ENCODE measurements around the gene KCNB1.

Gene KCNB1

DNA sequence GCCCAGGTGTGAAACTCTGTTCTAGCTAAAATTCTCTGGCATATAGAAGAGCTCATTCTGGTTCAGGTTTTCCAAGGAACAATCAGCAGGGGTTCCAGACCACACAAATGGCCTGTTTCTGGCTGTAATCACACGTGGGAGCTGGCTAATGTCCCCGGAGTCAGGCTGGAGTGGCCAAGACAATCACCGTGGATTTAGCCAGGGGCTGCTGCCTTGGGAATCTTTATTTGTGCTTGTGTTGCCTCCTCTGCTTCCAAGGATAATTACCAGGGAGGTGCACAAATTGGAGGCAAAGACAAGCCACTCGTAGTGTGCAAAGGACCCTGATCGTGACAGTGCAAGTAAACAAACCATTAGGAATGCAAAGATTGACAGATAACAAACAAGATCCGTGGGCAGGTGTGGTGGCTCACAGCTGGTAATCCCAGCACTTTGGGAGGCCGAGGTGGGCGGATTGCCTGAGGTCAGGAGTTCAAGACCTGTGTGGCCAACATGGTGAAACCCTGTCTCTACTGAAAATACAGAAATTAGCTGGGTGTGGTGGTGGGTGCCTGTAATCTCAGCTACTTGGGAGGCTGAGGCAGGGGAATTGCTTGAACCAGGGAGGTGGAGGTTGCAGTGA lies 77.3 kb downstream of the KCNB1 start:
- Mint-ChIP-seq H3K4me1 (no peaks in the 10 kb centered on the region), H3K9me3 (no peaks in the 10 kb centered on the region), H3K27ac (no peak overlapping the region), H3K4me3 (no peak overlapping the region), H3K36me3 (no peaks in the 10 kb centered on the region)
- ATAC-seq (no peak), DNase-seq (ENCODE audit: low spot score in 2 of 2) (no peak)

DNA sequence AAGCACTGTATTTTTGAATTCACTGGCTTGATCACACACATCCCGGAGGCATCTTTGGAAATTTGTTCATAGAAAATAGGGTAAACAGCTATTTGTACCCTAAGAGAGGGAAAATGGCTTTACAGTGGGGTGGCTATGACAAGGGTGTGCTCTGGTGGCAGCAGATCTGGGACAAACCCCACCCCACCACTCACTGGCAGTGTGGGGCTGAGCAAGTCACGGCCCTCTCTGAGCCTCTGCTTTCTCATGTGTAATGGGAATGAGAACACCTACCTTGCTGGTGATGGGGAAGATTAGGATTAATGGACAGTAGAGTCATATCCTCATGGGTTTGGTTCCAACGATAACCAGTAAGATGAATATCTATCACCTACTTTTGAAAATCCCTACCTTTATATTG lies 78.0 kb downstream of the KCNB1 start:
- Mint-ChIP-seq H3K9me3 (no peaks in the 10 kb centered on the region), H3K4me1 (no peaks in the 10 kb centered on the region), H3K27ac (no peak overlapping the region), H3K36me3 (no peaks in the 10 kb centered on the region), H3K4me3 (no peak overlapping the region)
- ATAC-seq (no peak), DNase-seq (ENCODE audit: low spot score in 2 of 2) (no peak)

DNA sequence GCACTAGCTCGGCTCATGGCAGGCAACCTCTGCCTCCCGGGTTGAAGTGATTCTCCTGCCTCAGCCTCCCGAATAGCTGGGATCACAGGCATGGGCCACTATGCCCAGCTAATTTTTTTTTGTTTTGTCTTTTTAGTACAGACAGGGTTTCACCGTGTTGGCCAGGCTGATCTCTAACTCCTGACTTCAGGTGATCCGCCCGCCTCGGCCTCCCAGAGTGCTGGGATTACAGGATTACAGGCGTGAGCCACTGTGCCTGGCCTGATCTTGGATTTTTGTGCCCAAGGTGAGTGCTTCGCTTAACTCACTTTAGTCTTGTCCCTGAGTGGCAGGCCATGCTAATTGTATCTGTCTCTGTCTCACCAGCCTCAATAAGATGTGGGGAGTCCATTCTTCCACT lies 78.6 kb downstream of the KCNB1 start:
- DNase-seq (ENCODE audit: low spot score in 2 of 2) (no peak), ATAC-seq (no peak)
- Mint-ChIP-seq H3K4me1 (no peaks in the 10 kb centered on the region), H3K36me3 (no peaks in the 10 kb centered on the region), H3K9me3 (no peaks in the 10 kb centered on the region), H3K27ac (no peak overlapping the region), H3K4me3 (no peak overlapping the region)

DNA sequence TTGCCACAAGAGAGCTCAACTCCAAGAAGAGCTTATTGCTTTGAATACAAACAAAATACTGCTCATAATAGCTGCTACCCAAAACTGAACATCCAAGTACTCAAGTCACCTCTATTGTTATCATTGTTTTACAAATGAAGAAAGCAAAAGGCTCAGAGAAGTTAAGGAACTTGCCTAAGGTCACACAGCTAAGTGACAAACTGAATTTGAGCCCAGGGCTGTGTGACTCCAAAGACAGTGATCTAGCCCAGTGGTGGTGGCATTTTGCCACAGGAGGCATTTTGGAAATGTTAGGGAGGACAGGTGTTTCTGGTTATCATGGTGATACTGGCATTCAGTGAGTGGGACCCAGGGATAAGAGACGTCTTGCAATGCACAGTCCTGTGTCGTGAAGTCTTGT lies 79.5 kb downstream of the KCNB1 start:
- H3K9me3 Mint-ChIP-seq, result no peaks in the 10 kb centered on the region
- no peak for DNase-seq (ENCODE audit: low spot score in 2 of 2)
- no peak overlapping the region for H3K4me3 Mint-ChIP-seq
- no peak overlapping the region for H3K27ac Mint-ChIP-seq
- ATAC-seq, result no peak
- H3K4me1 Mint-ChIP-seq, result no peaks in the 10 kb centered on the region
- no peaks in the 10 kb centered on the region for H3K36me3 Mint-ChIP-seq

DNA sequence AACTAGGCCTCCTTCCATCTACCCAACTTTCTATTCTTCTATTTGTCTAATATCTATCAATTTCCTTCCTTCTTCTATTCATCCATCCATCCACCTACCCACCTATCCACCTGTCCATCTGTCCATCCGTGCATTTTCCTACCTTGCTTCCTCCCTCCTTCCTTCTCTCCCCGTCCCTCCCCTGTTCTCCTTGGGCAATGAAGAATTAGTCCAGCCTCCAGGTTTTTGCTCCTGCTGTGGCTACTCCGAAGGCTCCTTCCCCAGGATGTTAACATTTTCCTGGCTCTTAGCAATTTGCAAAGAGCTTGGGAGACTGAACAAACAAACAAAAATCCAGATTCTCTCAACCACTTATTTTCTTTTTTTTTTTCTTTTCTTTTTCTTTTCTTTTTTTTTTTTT lies 81.6 kb downstream of the KCNB1 start:
- ATAC-seq, result no peak
- no peak for DNase-seq (ENCODE audit: low spot score in 2 of 2)
- Mint-ChIP-seq H3K9me3 (no peaks in the 10 kb centered on the region), H3K36me3 (no peaks in the 10 kb centered on the region), H3K27ac (no peak overlapping the region), H3K4me1 (no peaks in the 10 kb centered on the region), H3K4me3 (no peak overlapping the region)

DNA sequence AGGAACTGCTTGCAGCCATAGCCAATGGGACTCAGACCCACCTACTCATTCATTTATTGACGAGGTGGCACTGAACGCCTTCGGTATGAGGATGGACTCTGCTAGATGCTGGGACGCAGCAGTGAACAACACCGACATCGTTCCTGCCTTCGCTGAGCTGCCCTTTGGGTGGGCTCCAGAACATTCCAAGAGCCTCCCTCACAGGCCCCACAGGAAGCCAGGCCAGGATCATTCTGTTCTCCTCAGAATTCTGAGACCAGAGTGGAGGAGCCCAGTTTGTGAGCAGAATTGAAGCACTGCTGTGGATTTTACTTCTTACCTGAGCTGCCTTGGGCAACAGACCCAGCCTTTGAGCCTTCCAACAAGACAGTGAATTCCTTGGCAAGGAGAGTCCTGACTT lies 82.1 kb downstream of the KCNB1 start:
- no peak for ATAC-seq
- Mint-ChIP-seq H3K9me3 (no peaks in the 10 kb centered on the region), H3K4me3 (no peak overlapping the region), H3K36me3 (no peaks in the 10 kb centered on the region), H3K27ac (no peak overlapping the region), H3K4me1 (no peaks in the 10 kb centered on the region)
- no peak for DNase-seq (ENCODE audit: low spot score in 2 of 2)

DNA sequence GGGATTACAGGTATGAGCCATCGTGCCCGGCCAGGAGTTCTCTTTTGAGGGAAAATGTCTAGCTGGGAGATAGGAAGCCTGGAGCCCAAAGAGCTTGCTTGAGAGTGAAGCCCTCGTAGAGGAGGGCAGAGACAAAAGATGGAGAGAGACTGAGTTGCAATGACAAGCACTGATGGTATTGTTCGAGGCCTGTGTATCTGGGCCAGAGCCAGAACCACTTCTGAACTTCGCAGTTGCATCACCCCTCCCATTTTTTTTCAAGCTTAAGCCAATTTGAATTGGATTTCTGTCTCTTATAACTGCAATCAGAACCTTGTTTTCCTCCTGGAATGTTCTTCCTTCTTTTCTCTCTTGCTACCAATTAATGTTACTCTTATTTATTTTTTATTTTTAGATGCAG lies 83.1 kb downstream of the KCNB1 start:
- Mint-ChIP-seq H3K4me1 (no peaks in the 10 kb centered on the region), H3K9me3 (no peaks in the 10 kb centered on the region), H3K27ac (no peak overlapping the region), H3K36me3 (no peaks in the 10 kb centered on the region), H3K4me3 (no peak overlapping the region)
- ATAC-seq (no peak), DNase-seq (ENCODE audit: low spot score in 2 of 2) (no peak)

DNA sequence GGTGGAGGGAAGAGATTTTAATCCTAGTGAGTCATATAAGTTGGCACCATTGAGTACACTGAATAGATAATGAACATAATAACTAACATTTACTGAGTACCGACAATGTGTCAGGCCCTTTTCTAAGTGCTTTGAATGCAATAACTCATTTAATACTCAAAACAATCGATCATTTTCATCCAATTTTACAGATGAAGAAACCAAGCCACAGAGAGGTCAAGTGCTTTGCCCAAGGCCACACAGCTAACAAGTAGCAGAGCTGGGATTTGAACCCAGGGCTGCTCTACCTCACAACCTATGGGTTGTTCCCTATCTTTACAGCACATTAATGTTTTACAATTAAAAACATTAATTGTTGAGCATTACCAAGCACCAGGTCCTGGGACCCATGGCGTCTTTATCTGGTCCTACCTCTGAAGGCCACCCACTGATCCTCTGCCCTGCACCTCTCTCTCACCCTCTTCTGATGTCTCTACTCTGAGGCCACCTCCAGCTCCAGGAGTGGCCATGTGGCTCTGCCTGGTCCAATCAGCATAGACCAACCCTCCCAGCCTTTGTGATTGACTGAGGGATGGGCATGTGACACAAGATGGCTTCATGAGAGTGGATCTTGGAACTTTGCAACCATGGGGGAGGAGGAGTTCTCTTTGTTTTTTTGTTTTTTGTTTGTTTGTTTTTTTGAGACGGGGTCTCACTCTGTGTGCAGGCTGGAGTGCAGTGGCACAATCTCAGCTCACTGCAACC lies 83.9 kb downstream of the KCNB1 start:
- H3K36me3 Mint-ChIP-seq, result no peaks in the 10 kb centered on the region
- H3K4me1 Mint-ChIP-seq, result no peaks in the 10 kb centered on the region
- H3K4me3 Mint-ChIP-seq, result no peak overlapping the region
- no peak for ATAC-seq
- no peak for DNase-seq (ENCODE audit: low spot score in 2 of 2)
- H3K27ac Mint-ChIP-seq, result no peak overlapping the region
- no peaks in the 10 kb centered on the region for H3K9me3 Mint-ChIP-seq

DNA sequence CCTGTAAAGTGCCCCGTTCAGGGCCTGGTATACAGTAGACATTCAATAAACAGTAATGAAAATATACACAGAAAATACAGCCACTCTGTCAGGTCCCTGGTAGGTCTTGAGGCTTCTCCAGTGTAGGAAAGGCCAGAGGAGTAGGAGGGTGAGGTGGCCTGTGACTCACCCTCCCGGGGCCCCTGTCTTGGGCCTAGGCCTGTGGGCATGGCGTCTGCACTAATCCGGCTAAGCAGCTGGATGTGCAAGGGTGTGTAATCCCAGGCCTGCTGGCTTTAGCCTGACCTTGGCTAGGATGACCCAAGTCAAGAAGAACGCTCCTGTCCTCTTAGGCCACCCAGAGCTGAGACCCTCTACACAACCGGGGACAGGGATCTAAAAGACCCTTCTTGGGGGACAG lies 84.9 kb downstream of the KCNB1 start:
- Mint-ChIP-seq H3K4me3 (no peak overlapping the region), H3K36me3 (no peaks in the 10 kb centered on the region), H3K4me1 (no peaks in the 10 kb centered on the region), H3K9me3 (no peaks in the 10 kb centered on the region), H3K27ac (no peak overlapping the region)
- ATAC-seq, result peak; percentile 58
- no peak for DNase-seq (ENCODE audit: low spot score in 2 of 2)

DNA sequence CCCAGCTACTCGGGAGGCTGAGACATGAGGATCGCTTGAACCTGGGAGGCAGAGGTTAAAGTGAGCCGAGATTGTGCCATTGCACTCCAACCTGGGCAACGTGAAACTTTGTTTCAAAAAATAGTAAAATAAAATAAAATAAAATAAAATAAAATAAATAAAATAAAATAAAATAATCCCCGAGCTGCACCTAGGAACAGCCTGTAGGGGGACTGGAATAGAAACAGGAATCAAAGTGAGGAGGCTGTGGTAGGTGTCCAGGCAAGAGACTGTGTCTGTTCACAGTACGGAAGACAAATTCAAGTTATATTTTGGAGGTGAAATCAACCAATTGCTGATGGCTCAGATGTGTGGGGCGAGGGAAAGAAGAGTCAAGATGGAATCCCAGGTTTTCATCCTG lies 86.2 kb downstream of the KCNB1 start:
- no peak overlapping the region for H3K27ac Mint-ChIP-seq
- no peaks in the 10 kb centered on the region for H3K9me3 Mint-ChIP-seq
- H3K36me3 Mint-ChIP-seq, result no peaks in the 10 kb centered on the region
- no peak overlapping the region for H3K4me3 Mint-ChIP-seq
- DNase-seq (ENCODE audit: low spot score in 2 of 2), result no peak
- no peak for ATAC-seq
- no peaks in the 10 kb centered on the region for H3K4me1 Mint-ChIP-seq

DNA sequence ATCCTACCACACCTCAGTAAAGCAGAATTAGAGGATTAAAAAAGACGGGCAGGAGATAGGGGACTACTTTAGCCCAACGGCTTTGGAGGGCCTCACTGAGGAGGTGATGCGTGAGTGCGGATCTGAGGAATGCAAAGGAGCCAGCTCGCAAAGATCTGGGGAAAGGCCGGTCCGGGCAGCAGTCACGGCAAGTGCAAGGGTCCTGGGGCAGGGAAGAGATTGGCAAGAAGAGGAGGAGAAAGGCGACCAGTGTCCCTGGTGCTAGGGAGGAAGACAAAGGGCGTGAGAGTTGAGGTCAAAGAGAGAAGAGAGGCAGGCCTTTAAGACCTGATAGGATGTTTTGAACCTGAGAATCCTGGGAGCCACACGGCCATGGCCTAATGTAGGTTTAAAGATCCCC lies 86.8 kb downstream of the KCNB1 start:
- Mint-ChIP-seq H3K4me1 (no peaks in the 10 kb centered on the region), H3K4me3 (no peak overlapping the region), H3K27ac (no peak overlapping the region), H3K36me3 (no peaks in the 10 kb centered on the region), H3K9me3 (no peaks in the 10 kb centered on the region)
- DNase-seq (ENCODE audit: low spot score in 2 of 2), result no peak
- no peak for ATAC-seq

DNA sequence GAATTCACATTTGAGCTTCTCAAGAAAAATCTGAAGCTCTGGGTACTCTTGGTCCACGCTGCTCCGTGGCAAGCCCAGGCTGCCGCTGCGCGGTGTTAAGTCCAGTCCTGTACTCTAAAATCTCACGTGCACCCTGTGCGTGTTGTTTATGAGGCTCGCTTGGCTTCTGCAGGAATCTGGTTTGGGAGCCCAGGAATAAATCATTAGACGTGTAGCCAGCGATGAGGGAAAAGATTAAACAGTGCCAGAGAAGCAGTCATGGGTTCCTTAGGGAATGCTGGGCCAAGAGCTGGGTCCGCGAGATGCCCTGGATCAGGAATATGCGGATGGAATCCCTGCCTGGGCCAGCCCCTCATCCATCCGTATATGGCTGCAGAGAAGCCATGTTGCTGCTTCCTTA lies 87.3 kb downstream of the KCNB1 start:
- DNase-seq (ENCODE audit: low spot score in 2 of 2) (no peak), ATAC-seq (no peak)
- Mint-ChIP-seq H3K27ac (no peak overlapping the region), H3K9me3 (no peaks in the 10 kb centered on the region), H3K4me1 (no peaks in the 10 kb centered on the region), H3K4me3 (no peak overlapping the region), H3K36me3 (no peaks in the 10 kb centered on the region)

DNA sequence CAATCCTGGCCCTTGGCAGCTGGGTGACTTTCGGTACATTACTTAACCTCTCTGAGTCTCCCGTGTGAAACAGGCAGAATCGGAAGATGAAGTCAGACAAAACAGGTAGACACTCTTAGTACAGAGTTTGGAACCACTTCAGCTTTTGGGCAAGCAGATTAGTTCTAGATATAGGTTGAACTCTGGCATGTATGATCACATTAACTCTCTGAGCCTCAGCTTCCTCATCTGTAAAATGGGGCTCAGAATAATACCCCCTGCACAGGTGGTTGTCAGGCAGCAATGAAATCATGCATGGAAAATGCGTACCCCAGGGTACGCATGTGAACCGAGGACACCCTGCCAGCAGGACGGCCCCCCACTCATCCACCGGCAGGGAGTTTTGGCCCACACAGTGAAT lies 87.7 kb downstream of the KCNB1 start:
- H3K4me1 Mint-ChIP-seq, result no peaks in the 10 kb centered on the region
- H3K9me3 Mint-ChIP-seq, result no peaks in the 10 kb centered on the region
- H3K4me3 Mint-ChIP-seq, result no peak overlapping the region
- DNase-seq (ENCODE audit: low spot score in 2 of 2) (no peak), ATAC-seq (no peak)
- no peak overlapping the region for H3K27ac Mint-ChIP-seq
- H3K36me3 Mint-ChIP-seq, result no peaks in the 10 kb centered on the region

DNA sequence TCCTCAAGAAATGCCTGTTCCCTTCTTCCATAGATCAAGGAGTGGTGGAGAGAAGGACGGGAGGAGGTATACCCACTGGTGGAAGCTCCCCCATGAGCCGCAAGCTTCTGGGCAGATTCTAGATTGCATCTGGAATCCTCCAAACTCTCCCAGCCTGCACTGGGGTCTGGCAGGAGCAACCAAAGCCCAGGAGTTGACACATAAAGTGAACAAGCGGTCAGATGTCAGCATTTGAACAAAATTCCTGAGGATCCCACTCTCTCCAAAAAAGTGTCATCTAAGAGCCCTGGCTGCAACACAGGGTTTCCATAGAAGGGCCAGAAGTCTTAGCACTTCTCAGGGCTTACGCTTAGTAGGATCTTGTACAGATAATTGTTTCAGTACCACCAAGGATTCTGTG lies 88.2 kb downstream of the KCNB1 start:
- DNase-seq (ENCODE audit: low spot score in 2 of 2) (no peak), ATAC-seq (no peak)
- H3K4me1 Mint-ChIP-seq, result no peaks in the 10 kb centered on the region
- H3K36me3 Mint-ChIP-seq, result no peaks in the 10 kb centered on the region
- no peak overlapping the region for H3K4me3 Mint-ChIP-seq
- H3K27ac Mint-ChIP-seq, result no peak overlapping the region
- H3K9me3 Mint-ChIP-seq, result no peaks in the 10 kb centered on the region

DNA sequence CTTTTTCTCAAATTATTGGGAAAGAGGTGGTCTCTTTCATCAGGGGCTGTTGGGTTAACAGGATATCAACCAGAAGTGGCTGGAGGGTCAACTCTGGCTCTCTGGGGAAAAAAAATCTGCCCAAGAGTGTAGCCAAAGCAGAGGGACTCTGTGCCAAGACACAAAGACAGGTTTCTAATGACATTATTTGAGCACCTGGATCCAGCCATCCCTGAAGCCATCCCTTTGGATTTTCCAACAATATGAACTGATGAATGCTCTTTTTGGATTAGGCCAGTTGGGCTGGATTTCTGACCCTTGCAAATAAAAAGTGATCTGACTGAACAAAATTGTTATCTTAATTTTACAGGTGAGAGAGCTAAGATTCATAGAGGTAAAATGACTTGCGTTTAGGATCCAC lies 88.7 kb downstream of the KCNB1 start:
- Mint-ChIP-seq H3K27ac (no peak overlapping the region), H3K4me1 (no peaks in the 10 kb centered on the region), H3K36me3 (no peaks in the 10 kb centered on the region), H3K9me3 (no peaks in the 10 kb centered on the region), H3K4me3 (no peak overlapping the region)
- no peak for DNase-seq (ENCODE audit: low spot score in 2 of 2)
- no peak for ATAC-seq

DNA sequence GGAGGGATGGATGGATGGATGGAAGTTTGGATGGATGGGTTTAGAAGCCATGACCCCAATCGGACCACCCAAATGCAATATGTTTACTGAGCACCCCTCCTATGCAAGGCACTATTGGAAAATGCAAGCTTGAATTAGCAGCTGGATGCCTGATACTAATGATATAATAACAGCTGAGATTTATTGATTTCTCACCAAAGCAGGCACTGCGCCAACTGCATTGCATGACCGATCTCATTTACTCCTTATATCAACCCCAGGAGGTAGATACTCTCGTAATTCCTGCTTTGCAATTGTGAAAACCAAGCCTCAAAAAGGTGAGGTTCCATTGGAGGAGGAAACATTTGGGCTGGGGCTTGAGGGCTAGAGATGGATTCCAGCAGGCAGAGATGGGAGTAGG lies 89.7 kb downstream of the KCNB1 start:
- DNase-seq (ENCODE audit: low spot score in 2 of 2), result no peak
- H3K9me3 Mint-ChIP-seq, result no peaks in the 10 kb centered on the region
- no peak overlapping the region for H3K27ac Mint-ChIP-seq
- H3K4me3 Mint-ChIP-seq, result no peak overlapping the region
- ATAC-seq, result no peak
- H3K36me3 Mint-ChIP-seq, result no peaks in the 10 kb centered on the region
- H3K4me1 Mint-ChIP-seq, result no peaks in the 10 kb centered on the region
